GM12875 (cell line): ENCODE data around the gene GPR158.

Experiments
- H3K4me3 ChIP-seq: one replicate; pipeline ENCODE4 v1.5.1; 2011; ENCODE audit warnings: low read depth, low read length, control low read depth
- TF ChIP-seq, protein P1 (sequence below): IDR thresholded peaks from 2 replicates; pipeline ENCODE4 v1.5.1; 2011; ENCODE audit warnings: low read depth, mild to moderate bottlenecking, control low read depth, inconsistent platforms, low read length, moderate library complexity, borderline replicate concordance; ENCODE audit not compliant: insufficient read depth

GPR158 gene, protein sequence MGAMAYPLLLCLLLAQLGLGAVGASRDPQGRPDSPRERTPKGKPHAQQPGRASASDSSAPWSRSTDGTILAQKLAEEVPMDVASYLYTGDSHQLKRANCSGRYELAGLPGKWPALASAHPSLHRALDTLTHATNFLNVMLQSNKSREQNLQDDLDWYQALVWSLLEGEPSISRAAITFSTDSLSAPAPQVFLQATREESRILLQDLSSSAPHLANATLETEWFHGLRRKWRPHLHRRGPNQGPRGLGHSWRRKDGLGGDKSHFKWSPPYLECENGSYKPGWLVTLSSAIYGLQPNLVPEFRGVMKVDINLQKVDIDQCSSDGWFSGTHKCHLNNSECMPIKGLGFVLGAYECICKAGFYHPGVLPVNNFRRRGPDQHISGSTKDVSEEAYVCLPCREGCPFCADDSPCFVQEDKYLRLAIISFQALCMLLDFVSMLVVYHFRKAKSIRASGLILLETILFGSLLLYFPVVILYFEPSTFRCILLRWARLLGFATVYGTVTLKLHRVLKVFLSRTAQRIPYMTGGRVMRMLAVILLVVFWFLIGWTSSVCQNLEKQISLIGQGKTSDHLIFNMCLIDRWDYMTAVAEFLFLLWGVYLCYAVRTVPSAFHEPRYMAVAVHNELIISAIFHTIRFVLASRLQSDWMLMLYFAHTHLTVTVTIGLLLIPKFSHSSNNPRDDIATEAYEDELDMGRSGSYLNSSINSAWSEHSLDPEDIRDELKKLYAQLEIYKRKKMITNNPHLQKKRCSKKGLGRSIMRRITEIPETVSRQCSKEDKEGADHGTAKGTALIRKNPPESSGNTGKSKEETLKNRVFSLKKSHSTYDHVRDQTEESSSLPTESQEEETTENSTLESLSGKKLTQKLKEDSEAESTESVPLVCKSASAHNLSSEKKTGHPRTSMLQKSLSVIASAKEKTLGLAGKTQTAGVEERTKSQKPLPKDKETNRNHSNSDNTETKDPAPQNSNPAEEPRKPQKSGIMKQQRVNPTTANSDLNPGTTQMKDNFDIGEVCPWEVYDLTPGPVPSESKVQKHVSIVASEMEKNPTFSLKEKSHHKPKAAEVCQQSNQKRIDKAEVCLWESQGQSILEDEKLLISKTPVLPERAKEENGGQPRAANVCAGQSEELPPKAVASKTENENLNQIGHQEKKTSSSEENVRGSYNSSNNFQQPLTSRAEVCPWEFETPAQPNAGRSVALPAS (N-terminal part only)

GRCh38 chr10:25174461-25175230 is at the start of gene GPR158:
Gene GPR158 (plus strand): TSS chr10:25175001. CDS start chr10:25175421, 420 bp downstream.
- TF ChIP-seq, protein P1, sequence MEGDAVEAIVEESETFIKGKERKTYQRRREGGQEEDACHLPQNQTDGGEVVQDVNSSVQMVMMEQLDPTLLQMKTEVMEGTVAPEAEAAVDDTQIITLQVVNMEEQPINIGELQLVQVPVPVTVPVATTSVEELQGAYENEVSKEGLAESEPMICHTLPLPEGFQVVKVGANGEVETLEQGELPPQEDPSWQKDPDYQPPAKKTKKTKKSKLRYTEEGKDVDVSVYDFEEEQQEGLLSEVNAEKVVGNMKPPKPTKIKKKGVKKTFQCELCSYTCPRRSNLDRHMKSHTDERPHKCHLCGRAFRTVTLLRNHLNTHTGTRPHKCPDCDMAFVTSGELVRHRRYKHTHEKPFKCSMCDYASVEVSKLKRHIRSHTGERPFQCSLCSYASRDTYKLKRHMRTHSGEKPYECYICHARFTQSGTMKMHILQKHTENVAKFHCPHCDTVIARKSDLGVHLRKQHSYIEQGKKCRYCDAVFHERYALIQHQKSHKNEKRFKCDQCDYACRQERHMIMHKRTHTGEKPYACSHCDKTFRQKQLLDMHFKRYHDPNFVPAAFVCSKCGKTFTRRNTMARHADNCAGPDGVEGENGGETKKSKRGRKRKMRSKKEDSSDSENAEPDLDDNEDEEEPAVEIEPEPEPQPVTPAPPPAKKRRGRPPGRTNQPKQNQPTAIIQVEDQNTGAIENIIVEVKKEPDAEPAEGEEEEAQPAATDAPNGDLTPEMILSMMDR: no peak

GRCh38 chr10:25125201-25125611 is 49.6 kb upstream of the GPR158 start:
- TF ChIP-seq, protein P1: no peak

More at GRCh38 chr10:25174461-25175230, at the start of gene GPR158:
- no peak within 1 kb of the TSS for H3K4me3 ChIP-seq

DNA sequence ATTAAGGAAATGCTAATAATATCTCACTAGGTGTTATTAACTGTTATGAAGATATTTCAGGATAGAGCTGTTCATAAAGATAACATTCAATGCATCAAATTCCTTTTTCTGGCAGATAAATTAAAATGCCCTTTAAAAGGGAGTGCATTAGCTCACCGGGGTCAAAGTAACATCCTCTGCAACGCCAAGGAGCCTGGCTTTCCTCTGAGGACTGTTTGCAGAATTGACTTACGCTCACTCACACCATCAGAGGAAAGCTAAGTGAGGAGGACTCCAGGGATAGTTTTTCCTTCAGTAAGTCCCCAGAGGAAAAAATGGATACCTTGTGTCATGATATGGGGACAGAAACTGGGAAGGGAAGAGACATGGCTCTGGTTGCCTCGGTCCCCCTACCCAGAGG is 45.2 kb upstream of the GPR158 start:
- TF ChIP-seq, protein P1: no peak
- H3K4me3 ChIP-seq: no peak overlapping the region

More at GRCh38 chr10:25125201-25125611, 49.6 kb upstream of the GPR158 start:
- no peak overlapping the region for H3K4me3 ChIP-seq

DNA sequence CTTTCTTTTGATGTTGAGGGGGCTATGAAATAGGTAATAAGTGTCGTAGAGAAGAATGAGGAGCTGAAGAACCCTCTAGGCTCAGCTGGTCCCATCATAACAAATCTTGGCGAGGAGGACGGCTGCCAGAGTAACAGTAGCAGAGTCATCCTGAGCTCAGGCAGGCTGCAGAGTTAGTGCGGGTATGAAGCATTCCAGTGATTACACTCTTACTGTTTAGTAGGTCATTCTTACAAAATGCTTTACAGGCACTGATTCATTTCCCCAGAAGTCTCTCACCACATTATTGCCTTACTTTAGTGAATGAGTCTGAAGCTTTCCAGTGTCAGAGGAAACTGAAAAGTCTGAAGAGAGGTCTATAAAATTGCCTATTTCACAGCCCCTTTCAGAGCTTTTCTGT is 43.9 kb upstream of the GPR158 start:
- no peak overlapping the region for H3K4me3 ChIP-seq
- TF ChIP-seq, protein P1: no peak

DNA sequence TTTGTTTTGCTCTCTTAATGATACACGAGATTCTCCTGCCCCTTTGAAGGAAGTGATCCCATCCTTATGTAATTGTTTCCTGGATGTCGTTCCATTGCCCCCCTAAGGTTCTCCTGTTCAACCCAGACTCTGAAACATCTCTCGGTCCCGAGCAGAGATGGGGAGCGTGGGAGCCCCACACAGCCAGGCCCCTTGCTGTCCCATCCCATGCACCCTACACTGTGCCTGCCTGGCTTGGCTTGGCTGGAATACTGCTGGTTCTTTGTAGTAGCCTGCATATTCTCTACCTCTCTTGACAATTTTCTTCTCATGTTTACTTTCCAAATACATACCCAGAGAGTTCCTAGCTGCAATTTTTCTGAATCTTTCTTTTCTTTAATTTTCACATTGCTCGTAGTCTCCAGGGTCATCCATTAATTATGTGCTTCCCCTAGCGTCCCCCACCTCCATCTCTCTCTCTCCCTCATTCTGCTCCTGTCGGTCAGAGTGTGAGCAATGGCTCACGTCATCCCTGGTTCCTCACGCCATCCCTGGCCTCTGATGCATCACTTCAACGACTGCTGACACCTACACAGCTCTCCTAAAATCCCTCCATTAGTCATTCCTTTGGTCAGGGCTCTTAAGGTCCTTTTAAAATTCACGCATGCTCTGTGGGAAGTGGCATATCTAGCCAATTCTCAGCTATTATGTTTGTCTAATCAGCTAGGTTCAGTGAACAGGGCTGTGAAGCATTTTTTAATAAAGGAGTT is 32.5 kb upstream of the GPR158 start:
- TF ChIP-seq, protein P1: no peak
- H3K4me3 ChIP-seq: no peak overlapping the region

- TF ChIP-seq, protein P1: no peak
These were observed 17.2 kb upstream of the GPR158 start for GRCh38 chr10:25157650-25158049.

More at GRCh38 chr10:25157650-25158049, 17.2 kb upstream of the GPR158 start:
- H3K4me3 ChIP-seq: no peak overlapping the region
